HEK293 (cell line): ENCODE results near the gene FNDC10.

Source experiments
- CTCF ChIA-PET: fragments of 350-600 bp; formaldehyde crosslinking; extraction: SDS; loops from one replicate; lab custom pipeline; 2021; ENCODE audit warnings: antibody characterized with exemption; lab: Yijun Ruan, JAX
- POLR2A ChIA-PET: fragments of 300-600 bp; formaldehyde crosslinking; extraction: SDS; loops from one replicate; lab custom pipeline; 2020; ENCODE audit warnings: antibody characterized with exemption, inconsistent platforms; lab: Yijun Ruan, JAX
- H3K27ac ChIP-seq: fragments of 200-500 bp; sonication (Bioruptor generic); 2 replicates; pipeline ENCODE4 v1.5.1; 2014; ENCODE audit warnings: low read depth, low read length, control low read depth, inconsistent platforms; ENCODE audit errors: extremely low read depth
- H3K36me3 ChIP-seq, 2 experiments: fragments of 200-500 bp in 1 of 2; sonication (Bioruptor generic) in 1 of 2; 1 replicate in 1 of 2; 2 replicates in 1 of 2; pipeline ENCODE4 v1.5.1; 2014 to 2017; ENCODE audit warnings: inconsistent platforms in 2 of 2, low read length in 2 of 2; ENCODE audit not compliant: control insufficient read depth in 2 of 2, insufficient read depth in 1 of 2
- H3K4me1 ChIP-seq: fragments of 200-500 bp; sonication (Bioruptor generic); 2 replicates; pipeline ENCODE4 v1.5.1; 2014; ENCODE audit warnings: mild to moderate bottlenecking, low read length, inconsistent platforms; ENCODE audit not compliant: control insufficient read depth, insufficient read depth
- H3K4me3 ChIP-seq: 2 replicates; pipeline ENCODE4 v1.5.1; 2011; ENCODE audit warnings: low read depth, mild to moderate bottlenecking, control low read depth, low read length, moderate library complexity
- H3K9me3 ChIP-seq: fragments of 200-500 bp; sonication (Bioruptor generic); 2 replicates; pipeline ENCODE4 v1.5.1; 2014; ENCODE audit warnings: low read depth, low read length, inconsistent platforms; ENCODE audit not compliant: control insufficient read depth, insufficient read depth
- EGR2 ChIP-seq: fragments of 450-650 bp; formaldehyde crosslinking; IDR thresholded peaks from 2 replicates; pipeline ENCODE4 v1.5.1; 2016; ENCODE audit warnings: low read depth, missing biosample characterization, missing genetic modification characterization
- KLF7 ChIP-seq: fragments of 450-650 bp; formaldehyde crosslinking; IDR thresholded peaks from 2 replicates; pipeline ENCODE4 v1.5.1; 2016; ENCODE audit warnings: missing biosample characterization, missing genetic modification characterization, borderline replicate concordance
- MEIS1 ChIP-seq: sonication (generic); formaldehyde crosslinking; IDR thresholded peaks from 2 replicates; pipeline ENCODE4 v1.8.1; 2022; ENCODE audit warnings: missing genetic modification reagents, mild to moderate bottlenecking, borderline replicate concordance
- SCRT1 ChIP-seq: fragments of 450-650 bp; formaldehyde crosslinking; IDR thresholded peaks from 2 replicates; pipeline ENCODE4 v1.5.1; 2016; ENCODE audit warnings: missing biosample characterization, missing genetic modification characterization, borderline replicate concordance
- SCRT2 ChIP-seq: fragments of 450-650 bp; formaldehyde crosslinking; IDR thresholded peaks from 2 replicates; pipeline ENCODE4 v1.5.1; 2016; ENCODE audit warnings: missing biosample characterization, missing genetic modification characterization
- SP2 ChIP-seq: fragments of 450-650 bp; formaldehyde crosslinking; IDR thresholded peaks from 2 replicates; pipeline ENCODE4 v1.5.1; 2016; ENCODE audit warnings: missing biosample characterization, missing genetic modification characterization
- ZFHX2 ChIP-seq: fragments of 450-650 bp; formaldehyde crosslinking; conservative IDR thresholded peaks from 2 replicates; pipeline ENCODE4 v1.5.1; 2016; ENCODE audit warnings: missing biosample characterization, missing genetic modification characterization
- ZNF114 ChIP-seq: fragments of 450-650 bp; formaldehyde crosslinking; IDR thresholded peaks from 2 replicates; pipeline ENCODE4 v1.5.0; 2017; ENCODE audit warnings: missing biosample characterization, missing genetic modification characterization
- ZNF140 ChIP-seq: fragments of 450-650 bp; formaldehyde crosslinking; IDR thresholded peaks from 2 replicates; pipeline ENCODE4 v1.5.1; 2016; ENCODE audit warnings: missing biosample characterization, missing genetic modification characterization
- ZNF155 ChIP-seq: fragments of 450-650 bp; formaldehyde crosslinking; IDR thresholded peaks from 2 replicates; pipeline ENCODE4 v1.5.1; 2016; ENCODE audit warnings: missing biosample characterization, missing genetic modification characterization
- ZNF157 ChIP-seq: fragments of 450-650 bp; formaldehyde crosslinking; IDR thresholded peaks from 2 replicates; pipeline ENCODE4 v1.5.1; 2016; ENCODE audit warnings: missing biosample characterization, missing genetic modification characterization
- ZNF174 ChIP-seq: fragments of 450-650 bp; formaldehyde crosslinking; IDR thresholded peaks from 2 replicates; pipeline ENCODE4 v1.5.0; 2017; ENCODE audit warnings: missing biosample characterization, mild to moderate bottlenecking, missing genetic modification characterization
- ZNF214 ChIP-seq: fragments of 450-650 bp; formaldehyde crosslinking; IDR thresholded peaks from 2 replicates; pipeline ENCODE4 v1.5.1; 2017; ENCODE audit warnings: missing biosample characterization, mild to moderate bottlenecking, missing genetic modification characterization, borderline replicate concordance
- ZNF391 ChIP-seq: fragments of 450-650 bp; formaldehyde crosslinking; IDR thresholded peaks from 2 replicates; pipeline ENCODE4 v1.5.1; 2016; ENCODE audit warnings: low read depth, missing biosample characterization, missing genetic modification characterization, borderline replicate concordance
- ZNF394 ChIP-seq: fragments of 450-650 bp; formaldehyde crosslinking; IDR thresholded peaks from 2 replicates; pipeline ENCODE4 v1.5.1; 2016; ENCODE audit warnings: missing biosample characterization, missing genetic modification characterization, mild to moderate bottlenecking, moderate library complexity, borderline replicate concordance
- ZNF416 ChIP-seq: fragments of 450-650 bp; formaldehyde crosslinking; IDR thresholded peaks from 2 replicates; pipeline ENCODE4 v1.5.1; 2016; ENCODE audit warnings: missing biosample characterization, missing genetic modification characterization
- ZNF585B ChIP-seq: fragments of 450-650 bp; formaldehyde crosslinking; IDR thresholded peaks from 2 replicates; pipeline ENCODE4 v1.5.1; 2016; ENCODE audit warnings: missing biosample characterization, missing genetic modification characterization
- TF ChIP-seq, protein P1 (sequence below): fragments of 450-650 bp; formaldehyde crosslinking; IDR thresholded peaks from 2 replicates; pipeline ENCODE4 v1.5.1; 2016; ENCODE audit warnings: missing biosample characterization, missing genetic modification characterization
- TF ChIP-seq, protein P2 (sequence below): fragments of 450-650 bp; formaldehyde crosslinking; IDR thresholded peaks from 2 replicates; pipeline ENCODE4 v1.5.1; 2016; ENCODE audit warnings: missing biosample characterization, missing genetic modification characterization
- TF ChIP-seq, protein P3 (sequence below): fragments of 450-650 bp; formaldehyde crosslinking; IDR thresholded peaks from 2 replicates; pipeline ENCODE4 v1.5.1; 2016; ENCODE audit warnings: missing biosample characterization, missing genetic modification characterization, borderline replicate concordance
- TF ChIP-seq, protein P4 (sequence below): fragments of 450-650 bp; formaldehyde crosslinking; IDR thresholded peaks from 2 replicates; pipeline ENCODE4 v1.5.1; 2016; ENCODE audit warnings: missing biosample characterization, missing genetic modification characterization

The FNDC10 gene

DNA sequence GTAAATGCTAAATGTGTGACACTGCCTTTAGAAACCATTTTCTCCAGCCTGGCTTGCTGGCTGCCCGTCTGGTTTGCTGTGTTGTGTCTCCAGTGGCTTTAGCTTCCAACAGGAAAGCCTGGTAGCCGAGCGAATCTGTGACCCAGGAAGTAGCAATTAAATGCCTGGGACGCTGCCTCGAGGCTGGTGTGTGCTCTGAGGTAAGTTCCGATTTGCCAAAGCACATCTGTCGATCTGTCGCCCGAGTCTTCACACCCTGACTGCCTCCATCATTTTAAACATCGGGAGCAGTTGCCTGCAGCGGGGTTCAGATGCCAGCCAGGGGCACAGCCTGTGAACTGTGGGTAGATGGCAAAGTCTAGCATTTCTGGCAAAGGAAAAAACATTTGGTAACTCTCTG is 17.6 kb upstream of the FNDC10 start:
- H3K9me3 ChIP-seq: no peaks in the 10 kb centered on the region
- POLR2A ChIA-PET: no interaction called here
- H3K36me3 ChIP-seq: peaks cover 0 to 30% of the 10 kb centered on the region in 2 experiments; a peak in 1 of 3 replicates
- H3K4me1 ChIP-seq: 0 out of 2 replicates have a peak, but pooled peaks cover 3% of the 10 kb centered on the region
- TF ChIP-seq ZNF140 (tag by site-specific recombination) (no peak), ZNF157 (tag by site-specific recombination) (no peak), MEIS1 (CRISPR knock-in tag) (no peak), SP2 (tag by site-specific recombination) (no peak), ZNF416 (tag by site-specific recombination) (no peak), ZNF585B (tag by site-specific recombination) (no peak), KLF7 (tag by site-specific recombination) (no peak)
- TF ChIP-seq, protein P1, sequence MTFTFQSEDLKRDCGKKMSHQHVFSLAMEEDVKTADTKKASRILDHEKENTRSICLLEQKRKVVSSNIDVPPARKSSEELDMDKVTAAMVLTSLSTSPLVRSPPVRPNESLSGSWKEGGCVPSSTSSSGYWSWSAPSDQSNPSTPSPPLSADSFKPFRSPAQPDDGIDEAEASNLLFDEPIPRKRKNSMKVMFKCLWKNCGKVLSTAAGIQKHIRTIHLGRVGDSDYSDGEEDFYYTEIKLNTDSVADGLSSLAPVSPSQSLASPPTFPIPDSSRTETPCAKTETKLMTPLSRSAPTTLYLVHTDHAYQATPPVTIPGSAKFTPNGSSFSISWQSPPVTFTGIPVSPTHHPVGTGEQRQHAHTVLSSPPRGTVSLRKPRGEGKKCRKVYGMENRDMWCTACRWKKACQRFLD (tag by site-specific recombination): no peak
- TF ChIP-seq, protein P2, sequence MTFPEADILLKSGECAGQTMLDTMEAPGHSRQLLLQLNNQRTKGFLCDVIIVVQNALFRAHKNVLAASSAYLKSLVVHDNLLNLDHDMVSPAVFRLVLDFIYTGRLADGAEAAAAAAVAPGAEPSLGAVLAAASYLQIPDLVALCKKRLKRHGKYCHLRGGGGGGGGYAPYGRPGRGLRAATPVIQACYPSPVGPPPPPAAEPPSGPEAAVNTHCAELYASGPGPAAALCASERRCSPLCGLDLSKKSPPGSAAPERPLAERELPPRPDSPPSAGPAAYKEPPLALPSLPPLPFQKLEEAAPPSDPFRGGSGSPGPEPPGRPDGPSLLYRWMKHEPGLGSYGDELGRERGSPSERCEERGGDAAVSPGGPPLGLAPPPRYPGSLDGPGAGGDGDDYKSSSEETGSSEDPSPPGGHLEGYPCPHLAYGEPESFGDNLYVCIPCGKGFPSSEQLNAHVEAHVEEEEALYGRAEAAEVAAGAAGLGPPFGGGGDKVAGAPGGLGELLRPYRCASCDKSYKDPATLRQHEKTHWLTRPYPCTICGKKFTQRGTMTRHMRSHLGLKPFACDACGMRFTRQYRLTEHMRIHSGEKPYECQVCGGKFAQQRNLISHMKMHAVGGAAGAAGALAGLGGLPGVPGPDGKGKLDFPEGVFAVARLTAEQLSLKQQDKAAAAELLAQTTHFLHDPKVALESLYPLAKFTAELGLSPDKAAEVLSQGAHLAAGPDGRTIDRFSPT: no peak
- TF ChIP-seq, protein P3, sequence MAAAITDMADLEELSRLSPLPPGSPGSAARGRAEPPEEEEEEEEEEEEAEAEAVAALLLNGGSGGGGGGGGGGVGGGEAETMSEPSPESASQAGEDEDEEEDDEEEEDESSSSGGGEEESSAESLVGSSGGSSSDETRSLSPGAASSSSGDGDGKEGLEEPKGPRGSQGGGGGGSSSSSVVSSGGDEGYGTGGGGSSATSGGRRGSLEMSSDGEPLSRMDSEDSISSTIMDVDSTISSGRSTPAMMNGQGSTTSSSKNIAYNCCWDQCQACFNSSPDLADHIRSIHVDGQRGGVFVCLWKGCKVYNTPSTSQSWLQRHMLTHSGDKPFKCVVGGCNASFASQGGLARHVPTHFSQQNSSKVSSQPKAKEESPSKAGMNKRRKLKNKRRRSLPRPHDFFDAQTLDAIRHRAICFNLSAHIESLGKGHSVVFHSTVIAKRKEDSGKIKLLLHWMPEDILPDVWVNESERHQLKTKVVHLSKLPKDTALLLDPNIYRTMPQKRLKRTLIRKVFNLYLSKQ (tag by site-specific recombination): no peak
- TF ChIP-seq, all 188 proteins: peak for 0
- no peak overlapping the region for H3K27ac ChIP-seq
- no peak overlapping the region for H3K4me3 ChIP-seq
- CTCF ChIA-PET: no interaction called here

DNA sequence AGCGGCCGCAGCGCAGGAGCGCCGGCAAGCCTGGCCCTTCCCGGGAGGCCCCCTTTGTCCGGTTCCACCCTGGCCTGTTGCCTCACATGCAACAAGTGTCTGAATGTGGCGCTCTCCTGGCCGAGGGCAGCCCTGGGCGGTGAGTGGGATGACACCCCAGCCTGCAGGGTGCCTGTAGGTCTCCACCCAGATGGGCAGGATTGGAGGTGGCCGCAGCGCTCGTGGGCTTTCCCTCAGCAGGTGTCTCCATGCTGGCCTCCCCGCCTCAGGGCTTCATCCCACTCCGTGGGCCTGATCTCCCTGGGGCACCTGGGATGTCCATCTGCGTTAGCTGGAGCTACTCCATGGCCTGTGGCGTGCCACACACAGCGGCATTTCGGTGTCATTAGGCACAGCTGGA is 16.9 kb upstream of the FNDC10 start:
- CTCF ChIA-PET: no interaction called here
- POLR2A ChIA-PET: interaction anchor here (2.1 kb wide), 1 partner anchor 39 kb away, joined by 6 read pairs; no protein-coding TSS in a partner anchor
- peaks cover 0 to 30% of the 10 kb centered on the region in 2 experiments; a peak in 1 of 3 replicates for H3K36me3 ChIP-seq
- H3K4me1 ChIP-seq: 0 out of 2 replicates have a peak, but pooled peaks cover 3% of the 10 kb centered on the region
- TF ChIP-seq ZNF391 (no peak), ZNF174 (tag by site-specific recombination) (no peak), ZNF214 (tag by site-specific recombination) (no peak), EGR2 (tag by site-specific recombination) (peak; percentile 61; the same call in 1 of the 2 replicates), ZNF114 (no peak), ZNF394 (tag by site-specific recombination) (peak; percentile 51; the same call in 1 of the 2 replicates), ZNF155 (tag by site-specific recombination) (no peak), ZFHX2 (peak; percentile 53), SCRT1 (peak; percentile 99), SCRT2 (peak; percentile 99)
- TF ChIP-seq, protein P2: peak; percentile 25; the same call in 1 of the 2 replicates
- TF ChIP-seq, protein P4, sequence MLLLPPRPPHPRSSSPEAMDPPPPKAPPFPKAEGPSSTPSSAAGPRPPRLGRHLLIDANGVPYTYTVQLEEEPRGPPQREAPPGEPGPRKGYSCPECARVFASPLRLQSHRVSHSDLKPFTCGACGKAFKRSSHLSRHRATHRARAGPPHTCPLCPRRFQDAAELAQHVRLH (tag by site-specific recombination): no peak
- TF ChIP-seq, all 188 proteins: peak for 6
- H3K4me3 ChIP-seq: peak overlapping the region; percentile 100
- no peaks in the 10 kb centered on the region for H3K9me3 ChIP-seq
- no peak overlapping the region; the same call in 1 of the 2 replicates for H3K27ac ChIP-seq
